Activated CD8-positive, alpha-beta memory T cell treated with anti-CD3 and anti-CD28 coated beads for 48 hours (primary cell): Measurements from ENCODE around the gene DNER.
"Not testable (repeated sequence)": the region's sequence is repeated elsewhere in the genome, so short reads cannot be mapped to it uniquely, and the experiment has no call there.

ENCODE experiments used
- DNase-seq, 3 experiments: peaks; one replicate each; pipeline ENCODE4 v3.0.0-alpha.2; 2020; ENCODE audit warnings: low read depth in 2 of 3, low spot score in 2 of 3

Gene DNER

DNA sequence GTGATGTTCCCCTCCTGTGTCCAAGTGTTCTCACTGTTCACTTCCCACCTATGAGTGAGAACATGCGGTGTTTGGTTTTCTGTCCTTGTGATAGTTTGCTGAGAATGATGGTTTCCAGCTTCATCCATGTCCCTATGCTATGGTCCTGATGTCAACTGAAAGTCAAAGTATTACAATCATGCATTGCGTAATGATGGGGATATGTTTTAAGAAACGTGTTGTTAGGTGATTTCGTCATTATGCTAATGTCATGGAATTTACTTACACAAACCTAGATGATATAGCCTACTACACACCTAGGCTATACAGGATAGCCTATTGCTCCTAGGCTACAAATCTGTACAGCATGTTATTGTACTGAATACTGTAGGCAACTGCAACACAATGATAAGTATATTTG lies 207.7 kb downstream of the DNER start:
- DNase-seq: not testable (repeated sequence)

DNA sequence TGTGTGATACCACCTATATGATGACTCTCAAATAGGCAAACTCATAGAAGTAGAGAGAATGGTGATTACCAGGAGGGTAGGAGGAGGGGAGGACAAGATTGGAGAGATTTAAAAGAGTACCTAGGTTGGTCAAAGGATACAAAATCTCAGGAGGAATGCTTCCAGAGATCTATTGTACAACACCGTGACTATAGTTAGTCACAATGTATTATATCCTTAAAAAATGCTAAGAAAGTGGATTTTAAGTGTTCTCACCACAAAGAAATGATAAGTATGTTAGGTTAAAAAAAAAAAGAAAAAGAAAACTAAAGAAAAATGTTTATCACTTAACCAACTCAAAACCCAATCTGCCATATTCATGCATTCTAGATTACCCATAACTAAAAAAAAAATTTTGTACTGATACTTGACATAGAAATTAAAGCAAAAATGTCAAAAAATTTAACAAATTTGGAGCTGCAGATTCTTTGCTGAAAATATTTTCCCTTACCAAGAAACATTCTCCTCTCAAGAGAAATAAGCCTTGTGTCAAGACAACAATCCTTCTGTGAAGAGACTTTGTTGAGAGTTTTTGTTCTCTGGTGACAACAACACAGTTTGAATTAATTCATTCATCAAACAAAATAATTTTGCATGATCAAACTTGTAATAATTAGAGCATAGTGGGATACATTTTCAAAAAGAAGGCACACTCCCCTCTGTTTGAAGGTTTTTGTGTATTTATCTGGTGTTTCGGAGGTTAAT lies 213.1 kb downstream of the DNER start:
- no peak for DNase-seq

DNA sequence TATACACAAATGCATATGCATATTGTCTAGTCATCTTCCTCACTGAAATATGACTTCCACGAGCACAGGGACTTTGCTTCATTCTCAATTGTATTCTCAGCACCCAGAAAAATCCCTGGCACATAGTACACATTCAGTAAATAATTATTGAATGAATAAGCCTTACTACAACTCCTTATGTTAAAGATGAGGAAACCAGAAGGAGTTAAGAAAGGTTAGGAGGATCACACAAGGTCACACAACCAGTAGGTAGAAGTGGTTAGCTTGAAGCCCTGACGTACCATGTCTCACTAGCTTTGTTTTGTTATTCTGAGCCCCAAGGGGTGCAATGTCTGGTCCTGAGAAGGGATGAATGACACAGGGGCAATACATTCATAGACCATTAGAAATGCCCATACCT lies 222.3 kb downstream of the DNER start:
- no peak for DNase-seq

- no peak for DNase-seq
Observed at GRCh38 chr2:229490167-229490566, 224.2 kb downstream of the DNER start.

GRCh38 chr2:229489016-229489415 lies 225.3 kb downstream of the DNER start:
- no peak for DNase-seq

GRCh38 chr2:229488232-229488631 lies 226.1 kb downstream of the DNER start:
- DNase-seq: no peak

DNA sequence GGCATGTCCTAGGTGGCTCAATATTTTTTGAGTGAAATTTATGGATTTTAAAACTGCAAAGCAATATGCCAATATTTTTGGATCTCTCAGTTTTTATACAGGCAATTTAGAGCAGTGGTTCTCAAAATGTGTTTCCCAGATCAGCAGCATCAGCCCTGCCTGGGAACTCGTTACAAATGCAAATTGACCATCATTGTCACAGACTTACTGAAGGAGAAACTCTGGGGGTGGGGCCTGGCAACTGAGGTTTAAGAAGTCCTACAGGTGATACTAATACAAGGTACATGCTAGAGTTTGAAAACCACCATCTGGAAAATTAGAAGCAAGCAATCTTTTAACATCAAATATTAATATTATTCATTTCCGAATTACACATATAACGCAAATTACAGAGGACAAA lies 227.7 kb downstream of the DNER start:
- DNase-seq: no peak

DNA sequence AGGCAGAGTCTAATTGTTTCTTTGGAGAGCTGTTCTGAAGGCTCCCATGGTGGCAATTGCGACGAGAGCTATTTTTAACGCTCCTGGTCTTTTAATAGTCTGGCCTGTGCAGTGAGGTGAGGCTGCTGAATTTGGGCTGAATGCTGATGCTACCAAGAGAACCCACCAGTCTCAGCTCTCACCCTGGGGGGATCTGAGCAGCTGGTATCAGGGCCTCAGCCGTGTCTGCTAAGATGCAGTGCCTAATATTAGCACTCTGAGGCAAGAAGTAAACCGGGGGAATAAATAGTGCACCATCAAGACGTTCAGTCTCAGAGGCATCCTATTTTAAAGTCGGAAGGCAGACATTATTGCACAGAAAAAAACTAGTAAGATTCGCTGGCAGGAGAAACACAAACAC lies 228.5 kb downstream of the DNER start:
- no peak for DNase-seq

GRCh38 chr2:229477269-229477755 lies 237.0 kb downstream of the DNER start:
- no peak for DNase-seq

DNA sequence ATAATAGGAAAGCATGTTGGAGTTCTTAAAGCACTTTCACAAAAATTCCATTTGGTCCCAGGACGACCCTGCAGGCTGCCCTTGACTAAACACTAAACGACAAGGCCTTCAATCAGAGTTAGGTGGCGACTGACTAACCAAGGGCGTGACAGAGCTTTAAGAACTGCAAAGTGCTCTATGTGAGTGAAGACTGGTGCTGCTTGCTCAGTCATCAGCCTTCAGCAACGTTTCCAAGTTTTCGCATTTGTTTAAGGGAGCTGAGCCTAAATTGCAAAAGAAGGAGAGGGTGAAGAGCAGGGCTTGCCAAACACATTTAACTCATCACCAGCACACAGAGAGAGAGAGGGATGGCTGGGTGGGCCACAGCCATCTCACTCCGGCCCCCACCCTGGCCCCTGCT lies 238.6 kb downstream of the DNER start:
- DNase-seq: no peak

DNA sequence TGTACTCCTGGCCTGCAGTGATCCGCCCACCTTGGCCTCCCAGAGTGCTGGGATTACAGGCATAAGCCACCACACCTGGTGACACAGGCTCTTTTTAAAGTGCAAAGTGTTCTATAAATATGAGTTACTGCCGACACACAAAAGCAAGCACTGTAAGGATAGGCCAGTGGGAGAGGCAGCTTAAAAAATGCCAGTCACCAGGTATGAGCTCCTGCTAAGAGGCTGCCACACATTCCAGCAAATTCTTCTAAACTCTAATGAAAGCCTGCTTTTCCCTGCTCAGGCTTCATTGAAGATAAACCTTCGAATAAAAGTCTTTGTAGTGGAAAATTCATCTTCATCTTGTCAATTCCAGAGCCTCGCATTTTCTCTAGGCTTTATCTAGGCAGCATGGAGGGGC lies 240.2 kb downstream of the DNER start:
- no peak for DNase-seq

- DNase-seq: no peak
Observed at GRCh38 chr2:229470781-229471180, 243.6 kb downstream of the DNER start.

GRCh38 chr2:229467783-229468182 lies 246.6 kb downstream of the DNER start:
- no peak for DNase-seq

DNA sequence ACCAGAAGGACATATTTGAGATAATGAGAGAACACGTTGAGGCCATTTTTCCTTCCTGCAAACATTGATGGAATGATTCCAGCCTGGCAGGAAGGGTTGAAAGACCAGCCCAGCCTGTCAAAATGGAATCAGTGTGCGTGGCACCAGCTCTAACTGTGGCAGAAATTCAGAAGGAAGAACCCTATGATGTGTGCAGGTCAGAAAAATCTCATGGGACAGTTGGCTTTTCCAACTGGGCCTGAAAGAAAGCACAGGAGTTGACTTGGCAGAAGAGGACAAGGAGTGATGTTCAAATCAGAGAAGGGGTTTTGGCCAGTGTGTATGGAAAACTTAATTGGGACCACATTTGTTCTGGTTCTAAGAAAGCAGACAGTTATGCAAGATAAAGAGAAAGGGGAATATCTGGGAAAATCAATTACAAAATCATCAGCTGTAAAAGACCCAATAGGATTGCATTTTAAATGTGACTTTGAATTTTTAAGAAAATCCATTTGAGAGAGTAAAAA lies 250.5 kb downstream of the DNER start:
- no peak for DNase-seq

DNA sequence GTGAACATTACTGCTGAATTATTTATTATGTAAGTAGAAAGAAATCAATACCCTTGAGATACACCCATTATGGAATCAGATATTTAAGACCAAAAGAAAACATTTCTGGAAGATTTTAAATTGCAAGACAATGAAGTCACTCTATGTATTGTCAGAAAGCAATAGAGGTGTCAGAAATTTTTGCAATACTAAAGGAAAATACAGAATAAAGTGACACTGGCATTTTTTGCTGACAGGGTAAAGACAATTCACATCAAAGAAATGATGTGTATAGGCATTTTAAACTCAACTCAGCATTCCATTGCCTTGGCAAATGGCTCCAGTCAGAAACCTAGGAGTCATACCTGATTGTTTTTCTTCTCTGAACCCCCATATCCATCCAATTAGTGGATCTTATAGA lies 252.2 kb downstream of the DNER start:
- no peak for DNase-seq

- no peak for DNase-seq
Observed at GRCh38 chr2:229456091-229456490, 258.3 kb downstream of the DNER start.

GRCh38 chr2:229454934-229455631 lies 259.3 kb downstream of the DNER start:
- no peak for DNase-seq

- DNase-seq: no peak
Observed at GRCh38 chr2:229453230-229453629, 261.1 kb downstream of the DNER start.

DNA sequence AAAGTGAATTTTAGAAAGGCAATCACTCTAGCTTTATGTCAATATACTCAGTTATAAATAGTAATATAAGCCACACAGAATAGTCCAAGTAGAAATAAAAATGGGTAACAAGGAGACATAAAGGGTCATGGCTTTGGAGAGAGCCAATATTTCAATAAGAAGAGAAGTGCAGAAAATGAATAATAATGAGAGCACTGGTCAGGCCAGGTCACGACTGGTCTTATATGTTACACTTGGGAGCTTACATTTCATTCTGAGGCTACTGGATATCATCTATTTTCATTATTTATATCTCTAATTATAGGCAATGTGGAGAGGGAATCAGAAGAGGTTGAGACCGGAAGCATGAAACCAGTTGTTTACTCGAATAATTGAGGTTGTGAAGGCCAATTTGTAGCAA lies 262.5 kb downstream of the DNER start:
- no peak for DNase-seq

DNA sequence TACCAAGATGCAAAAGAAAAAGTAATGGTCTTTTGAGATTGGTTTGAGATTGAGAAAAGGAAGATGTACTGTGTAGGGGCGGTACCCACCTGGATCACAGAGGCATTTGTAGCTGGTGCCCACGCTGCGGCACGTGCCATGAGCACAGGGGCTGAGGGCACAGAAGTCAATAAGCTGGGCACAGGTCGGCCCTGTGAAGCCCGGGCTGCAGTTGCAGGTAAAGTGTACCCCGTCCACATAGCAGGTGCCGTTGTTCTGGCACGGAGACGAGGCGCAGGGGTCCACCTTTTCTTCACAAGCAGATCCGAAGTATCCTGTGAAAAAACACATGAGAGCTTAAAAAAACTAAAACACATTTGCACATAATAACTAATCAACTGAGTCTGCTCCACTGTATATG lies 267.1 kb downstream of the DNER start:
- DNase-seq: no peak

DNA sequence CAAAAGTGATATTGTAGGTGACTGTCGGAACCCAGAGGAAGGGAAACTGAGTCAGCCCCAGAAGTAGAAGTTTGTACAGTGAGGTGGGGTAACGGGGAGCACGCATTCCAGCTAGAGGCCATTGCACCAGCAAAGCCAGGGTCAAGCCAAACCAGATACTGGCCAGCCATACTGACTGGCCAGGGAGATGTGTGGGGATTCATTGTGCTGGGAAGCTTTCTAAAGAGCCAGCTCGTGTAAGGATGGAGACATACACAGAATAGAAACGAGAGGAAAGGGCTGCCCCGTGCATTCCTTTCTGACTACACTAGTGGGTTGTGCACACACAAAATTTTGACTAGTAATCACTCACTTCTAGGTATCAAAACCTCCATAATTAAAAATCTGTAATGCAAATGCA lies 268.0 kb downstream of the DNER start:
- no peak for DNase-seq

DNA sequence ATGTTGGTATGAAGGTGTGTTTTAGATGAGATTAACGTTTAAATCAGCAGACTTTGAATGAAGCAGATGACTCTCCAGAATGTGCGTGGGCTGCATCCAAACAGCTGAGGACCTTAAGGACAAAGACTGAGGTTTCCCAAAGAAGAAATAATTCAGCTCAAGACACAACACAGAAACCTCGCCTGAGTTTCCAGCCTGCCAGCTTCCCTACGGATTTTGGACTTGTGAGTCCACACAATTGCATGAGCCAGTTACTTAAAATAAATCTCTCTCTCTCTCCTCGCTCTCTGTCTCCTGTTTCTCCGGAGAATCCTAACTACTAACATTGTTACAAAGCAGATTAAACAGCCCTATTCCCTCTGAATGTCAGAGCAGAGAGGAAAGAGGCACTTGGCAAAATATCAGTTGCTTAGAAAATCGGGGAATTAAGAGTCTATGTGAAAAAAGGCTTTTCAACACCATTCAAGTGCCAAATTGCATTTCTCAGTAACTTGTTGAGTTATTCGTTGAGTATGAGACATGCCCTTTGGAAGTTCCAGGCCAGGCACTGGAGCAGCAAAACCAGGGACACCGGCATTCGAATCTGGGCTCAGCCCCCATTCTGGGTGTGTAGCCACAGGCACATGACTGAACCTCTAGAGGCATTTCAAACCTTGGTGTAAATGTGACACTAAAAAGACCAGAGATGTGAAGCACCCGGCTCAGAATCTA lies 268.7 kb downstream of the DNER start:
- no peak for DNase-seq
